GM18870 (cell line): ENCODE results near the gene WDR70.
"Not testable (repeated sequence)": the region's sequence is repeated elsewhere in the genome, so short reads cannot be mapped to it uniquely, and the experiment has no call there.

Experiments used
- ATAC-seq: cut with Tn5 transposase; IDR thresholded peaks from one replicate; pipeline ENCODE4 v1.9.1; 2021; ENCODE audit warnings: moderate library complexity; ENCODE audit not compliant: unreplicated experiment

WDR70 gene

GRCh38 chr5:37379100-37379628, at the start of gene WDR70:
TSS of gene WDR70 (plus strand) at chr5:37379318. CDS start at chr5:37379368, 50 bp downstream.
- ATAC-seq, result peak; percentile 93

- ATAC-seq, result not testable (repeated sequence)
Observed at GRCh38 chr5:37334754-37335153, 44.4 kb upstream of the WDR70 start.

GRCh38 chr5:37342741-37343140, 36.4 kb upstream of the WDR70 start:
- ATAC-seq, result not testable (repeated sequence)

- ATAC-seq, result no peak
Observed at GRCh38 chr5:37355161-37355560, 24.0 kb upstream of the WDR70 start.

GRCh38 chr5:37370550-37370863, 8.6 kb upstream of the WDR70 start:
- ATAC-seq, result no peak

DNA sequence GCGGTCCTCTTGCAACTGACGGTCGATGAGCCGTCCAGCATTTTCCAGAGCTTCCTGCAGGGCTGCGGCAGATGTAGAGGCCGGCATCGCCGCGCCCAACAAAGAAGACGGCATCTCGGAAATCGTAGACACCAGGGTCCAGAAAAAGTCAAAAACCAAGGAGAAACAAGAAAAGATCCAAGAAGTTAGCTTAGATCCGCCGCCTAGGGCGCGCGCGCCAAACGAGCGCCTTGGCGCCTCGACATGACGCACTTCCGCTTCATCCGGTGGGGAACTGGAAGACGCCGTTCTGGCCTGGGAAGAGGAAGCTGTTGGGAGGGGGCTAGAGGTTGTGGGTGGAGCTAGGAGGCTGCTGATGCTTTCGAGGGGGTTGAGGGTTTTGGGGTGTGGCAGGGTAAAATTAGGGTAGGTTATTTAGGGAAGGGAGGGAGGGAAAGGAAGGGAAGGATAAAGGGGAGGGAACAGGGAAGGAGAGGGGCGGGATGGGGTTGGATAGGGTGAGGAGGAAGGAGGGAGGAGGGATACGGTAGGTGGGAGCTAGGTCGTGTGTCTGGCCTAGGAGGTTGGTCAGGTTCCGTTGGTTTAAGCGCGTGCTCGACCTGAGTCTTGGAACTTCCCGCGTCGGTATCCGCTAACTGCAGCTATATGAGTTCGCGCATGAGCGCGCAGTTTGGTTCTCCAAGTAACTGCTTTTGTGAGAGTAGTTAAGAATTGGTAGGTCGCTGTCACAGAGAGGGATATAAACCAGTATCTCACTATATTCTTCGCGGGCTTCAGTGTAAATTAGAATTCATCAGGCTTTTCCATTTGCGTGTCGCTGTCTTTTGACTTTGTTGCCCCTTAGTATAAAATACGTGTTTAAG, 8.0 kb upstream of the WDR70 start, which contains the start of gene NUP155:
Gene NUP155, minus strand, starts transcription at position 243 of the 863 bp plus-strand sequence. Its CDS starts 129 bp downstream, at position 114.
- peak; percentile 77 for ATAC-seq

DNA sequence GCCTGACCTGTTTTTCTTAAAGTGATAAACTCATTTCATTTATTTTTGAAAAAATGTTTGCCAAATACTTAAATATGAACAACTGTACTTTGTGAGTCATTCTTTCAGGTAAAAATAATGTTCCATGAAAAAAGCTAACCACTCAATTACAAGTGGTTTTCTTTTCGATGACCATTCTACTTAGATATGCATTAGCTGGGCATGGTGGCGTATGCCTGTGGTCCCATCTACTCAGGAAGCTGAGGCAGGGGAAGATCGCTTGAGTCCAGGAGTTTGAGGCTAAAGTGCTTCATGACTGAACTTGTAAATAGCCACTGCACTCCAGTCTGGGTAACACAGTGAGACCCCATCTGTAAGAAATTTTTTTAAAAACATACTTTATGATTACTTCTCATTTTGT, 4.0 kb upstream of the WDR70 start:
- no peak for ATAC-seq

GRCh38 chr5:37378066-37378465, 1.1 kb upstream of the WDR70 start:
- not testable (repeated sequence) for ATAC-seq

GRCh38 chr5:37391591-37391990, 12.5 kb downstream of the WDR70 start:
- no peak for ATAC-seq

GRCh38 chr5:37396352-37396751, 17.2 kb downstream of the WDR70 start:
- ATAC-seq, result no peak

DNA sequence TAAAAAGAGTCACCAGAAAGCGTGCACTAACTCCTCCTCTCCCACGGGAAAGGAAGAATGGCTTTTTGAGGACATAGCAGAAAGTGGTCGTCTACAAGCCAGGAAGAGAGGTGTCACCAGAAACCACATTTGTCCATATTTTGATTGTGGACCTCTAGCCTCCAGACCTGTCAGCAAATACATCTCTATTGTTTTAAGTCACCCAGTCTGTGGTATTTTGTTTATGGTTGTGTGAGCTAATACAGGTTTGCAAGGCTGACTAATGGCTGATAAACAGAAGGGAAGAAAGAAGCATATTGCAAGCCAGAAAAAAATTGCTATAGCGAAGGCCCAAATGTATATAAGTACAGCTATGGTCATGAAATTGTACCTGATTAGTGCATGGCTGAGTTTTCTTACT, 21.4 kb downstream of the WDR70 start:
- ATAC-seq, result no peak

- no peak for ATAC-seq
Observed at GRCh38 chr5:37412515-37412914, 33.4 kb downstream of the WDR70 start.

- not testable (repeated sequence) for ATAC-seq
Observed at GRCh38 chr5:37415456-37415855, 36.3 kb downstream of the WDR70 start.

- ATAC-seq, result no peak
Observed at GRCh38 chr5:37417347-37417746, 38.2 kb downstream of the WDR70 start.

- no peak for ATAC-seq
Observed at GRCh38 chr5:37424441-37424840, 45.3 kb downstream of the WDR70 start.

DNA sequence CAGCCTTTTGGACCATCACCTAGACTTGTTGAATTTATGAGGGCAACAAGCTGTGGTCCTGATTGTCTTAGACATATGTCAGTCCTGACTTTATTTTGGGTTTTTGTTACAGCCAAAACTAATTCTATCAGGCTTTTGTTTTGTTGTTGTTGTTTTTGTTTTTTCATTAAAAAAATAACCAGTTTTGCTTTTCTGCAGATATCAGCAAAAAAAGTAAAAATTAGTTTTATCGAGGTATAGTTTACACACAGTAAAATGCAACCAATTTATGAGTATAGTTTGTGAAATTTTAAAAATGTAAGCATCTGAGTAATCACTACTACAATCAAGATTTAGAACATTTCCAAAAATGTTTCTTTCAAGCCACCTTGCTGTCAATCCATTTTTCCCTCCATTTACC, 48.9 kb downstream of the WDR70 start:
- no peak for ATAC-seq

- ATAC-seq, result no peak
Observed at GRCh38 chr5:37435261-37435660, 56.1 kb downstream of the WDR70 start.

DNA sequence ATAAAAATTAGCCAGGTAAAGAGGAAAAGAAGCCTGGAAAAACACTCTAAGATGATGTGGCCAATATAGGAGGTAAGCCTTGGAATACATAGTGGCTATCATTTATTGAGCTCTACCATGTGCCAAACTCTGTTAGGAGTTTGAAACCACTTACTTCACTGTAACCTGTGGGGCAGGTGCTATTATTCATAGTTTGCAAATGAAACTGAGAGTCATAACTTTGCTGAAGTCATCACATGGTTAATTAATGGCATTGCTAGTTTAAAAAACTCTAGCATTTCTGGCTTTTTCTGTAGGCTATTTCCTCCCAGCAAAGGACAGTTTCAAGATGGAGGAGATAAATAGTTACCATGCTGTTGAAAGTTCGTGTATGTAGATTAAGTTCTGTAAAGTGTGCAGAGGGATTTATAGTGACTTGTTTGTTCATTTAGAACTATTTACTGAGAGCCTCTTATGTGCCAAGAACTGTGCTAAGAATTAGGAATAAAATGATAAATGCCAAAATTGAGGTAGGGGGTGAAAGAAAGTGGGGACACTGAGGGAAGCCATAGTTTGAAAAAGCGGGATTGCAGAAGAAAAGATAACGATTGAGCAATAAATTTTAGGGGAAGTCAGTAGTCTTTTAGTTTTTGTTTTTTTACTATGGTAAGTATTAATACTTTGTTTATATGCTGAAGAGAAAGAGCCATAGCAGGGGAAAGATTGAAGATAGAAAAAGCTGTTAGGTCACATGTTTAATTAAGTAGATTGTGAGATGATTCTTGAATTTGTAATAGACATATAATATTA, 57.2 kb downstream of the WDR70 start:
- ATAC-seq, result peak; percentile 79

DNA sequence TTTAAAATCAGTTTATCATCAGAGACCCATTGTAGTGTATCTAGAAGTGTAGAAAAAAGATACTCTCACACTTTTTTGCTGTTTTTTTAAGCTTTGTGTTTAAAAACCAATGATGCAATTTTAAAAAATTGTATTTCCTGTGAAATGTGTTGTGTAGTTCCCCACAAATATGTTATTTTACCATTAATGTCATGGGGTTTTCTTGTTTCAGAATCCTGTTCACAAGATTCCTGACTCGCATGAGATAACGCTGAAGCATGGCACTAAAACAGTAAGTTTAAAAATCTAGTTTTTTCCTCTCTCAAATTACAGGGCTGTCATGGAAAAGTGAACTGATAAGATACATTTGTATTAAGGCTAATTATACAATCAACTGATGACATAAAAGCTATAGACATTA, 58.6 kb downstream of the WDR70 start:
- ATAC-seq, result no peak

DNA sequence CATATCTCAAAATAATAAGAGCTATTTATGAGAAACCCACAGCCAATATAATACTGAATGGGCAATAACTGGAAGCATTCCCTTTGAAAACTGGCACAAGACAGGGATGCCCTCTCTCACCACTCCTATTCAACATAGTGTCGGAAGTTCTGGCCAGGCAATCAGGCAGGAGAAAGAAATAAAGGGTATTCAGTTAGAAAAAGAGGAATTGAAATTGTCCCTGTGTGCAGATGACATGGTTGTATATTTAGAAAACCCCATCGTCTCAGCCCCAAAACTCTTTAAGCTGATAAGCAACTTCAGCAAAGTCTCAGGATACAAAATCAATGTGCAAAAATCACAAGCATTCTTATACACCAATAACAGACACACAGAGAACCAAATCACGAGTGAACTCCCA, 66.7 kb downstream of the WDR70 start:
- ATAC-seq, result not testable (repeated sequence)

DNA sequence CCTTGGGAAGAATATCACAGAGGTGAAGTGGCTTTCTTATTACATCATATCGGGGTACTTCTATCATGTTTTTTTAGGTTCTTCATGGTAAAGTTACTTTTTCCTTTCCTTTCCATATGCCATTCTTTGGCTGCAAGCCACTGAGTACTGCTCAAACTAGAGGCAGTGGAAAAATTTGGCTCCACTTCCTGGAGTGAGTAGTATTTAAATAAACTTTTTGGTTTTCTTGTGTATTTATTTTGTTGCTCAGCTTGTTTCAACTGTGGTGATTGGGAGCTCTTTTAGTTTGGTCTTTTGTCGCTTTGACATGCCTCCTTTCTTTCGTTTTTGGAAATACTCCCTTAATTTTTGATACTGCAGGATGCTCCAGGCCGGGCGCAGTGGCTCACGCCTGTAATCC, 69.8 kb downstream of the WDR70 start:
- ATAC-seq, result no peak

- ATAC-seq, result not testable (repeated sequence)
Observed at GRCh38 chr5:37451991-37452390, 72.9 kb downstream of the WDR70 start.
